ENCODE data around the gene LARP4. TPM values are rescaled to one million over a fixed set of nuclear protein-coding genes. Genes with fewer than 3 reads are reported as not detected.
"Not testable (repeated sequence)": the region's sequence is repeated elsewhere in the genome, so short reads cannot be mapped to it uniquely, and the experiment has no call there.

The LARP4 gene
- total RNA-seq, 3 donors from 2014 or later, result 42.1 to 71.7 (median 53.1) TPM

DNA sequence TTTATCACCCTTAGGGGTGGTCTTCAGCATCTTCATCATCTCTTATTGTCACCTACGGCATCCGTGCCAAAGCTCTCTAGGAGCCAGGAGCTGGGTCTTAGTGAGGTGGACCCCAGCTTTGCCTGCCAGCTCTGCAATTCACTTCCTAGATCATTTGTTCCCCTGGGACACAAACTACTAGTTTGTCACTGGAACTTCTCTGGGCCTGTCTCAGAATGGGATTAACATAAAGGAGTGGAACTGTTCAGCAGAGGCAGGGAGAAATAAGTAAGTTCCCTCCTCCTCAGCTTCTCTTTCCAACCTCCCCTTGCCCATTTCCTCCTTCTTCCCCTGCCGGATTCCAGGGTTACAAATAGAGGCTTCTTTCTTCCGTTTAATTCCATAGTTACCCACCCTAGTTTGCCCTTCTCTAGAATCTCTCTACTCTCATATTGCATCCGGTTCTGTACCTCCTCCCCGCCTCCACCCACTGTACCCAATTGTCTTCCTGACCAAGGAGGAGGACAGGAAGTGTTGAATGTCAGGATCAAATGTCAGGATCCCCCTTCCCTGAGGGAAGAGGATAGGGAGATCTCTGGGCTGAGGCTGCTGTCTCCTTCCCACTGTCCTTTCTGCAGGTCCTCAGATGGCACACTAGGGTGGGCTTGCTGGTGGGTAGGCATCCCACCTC is 25.0 kb downstream of the LARP4 start:
- peaks cover 2% of the 10 kb centered on the region for H3K36me3 ChIP-seq (ENCODE audit: low read depth)
- H3K4me1 ChIP-seq (ENCODE audit: low read depth), result no peaks in the 10 kb centered on the region
- H3K4me3 ChIP-seq, result no peak overlapping the region
- no peak for ATAC-seq
- DNase-seq, result no peak
- intact Hi-C loops (cut with DNase I, micrococcal nuclease), result no loop called here
- TF ChIP-seq, protein P1, sequence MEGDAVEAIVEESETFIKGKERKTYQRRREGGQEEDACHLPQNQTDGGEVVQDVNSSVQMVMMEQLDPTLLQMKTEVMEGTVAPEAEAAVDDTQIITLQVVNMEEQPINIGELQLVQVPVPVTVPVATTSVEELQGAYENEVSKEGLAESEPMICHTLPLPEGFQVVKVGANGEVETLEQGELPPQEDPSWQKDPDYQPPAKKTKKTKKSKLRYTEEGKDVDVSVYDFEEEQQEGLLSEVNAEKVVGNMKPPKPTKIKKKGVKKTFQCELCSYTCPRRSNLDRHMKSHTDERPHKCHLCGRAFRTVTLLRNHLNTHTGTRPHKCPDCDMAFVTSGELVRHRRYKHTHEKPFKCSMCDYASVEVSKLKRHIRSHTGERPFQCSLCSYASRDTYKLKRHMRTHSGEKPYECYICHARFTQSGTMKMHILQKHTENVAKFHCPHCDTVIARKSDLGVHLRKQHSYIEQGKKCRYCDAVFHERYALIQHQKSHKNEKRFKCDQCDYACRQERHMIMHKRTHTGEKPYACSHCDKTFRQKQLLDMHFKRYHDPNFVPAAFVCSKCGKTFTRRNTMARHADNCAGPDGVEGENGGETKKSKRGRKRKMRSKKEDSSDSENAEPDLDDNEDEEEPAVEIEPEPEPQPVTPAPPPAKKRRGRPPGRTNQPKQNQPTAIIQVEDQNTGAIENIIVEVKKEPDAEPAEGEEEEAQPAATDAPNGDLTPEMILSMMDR (IDR thresholded peaks at IDR 0.05), result no peak
- H3K9me3 ChIP-seq, result no peaks in the 10 kb centered on the region

DNA sequence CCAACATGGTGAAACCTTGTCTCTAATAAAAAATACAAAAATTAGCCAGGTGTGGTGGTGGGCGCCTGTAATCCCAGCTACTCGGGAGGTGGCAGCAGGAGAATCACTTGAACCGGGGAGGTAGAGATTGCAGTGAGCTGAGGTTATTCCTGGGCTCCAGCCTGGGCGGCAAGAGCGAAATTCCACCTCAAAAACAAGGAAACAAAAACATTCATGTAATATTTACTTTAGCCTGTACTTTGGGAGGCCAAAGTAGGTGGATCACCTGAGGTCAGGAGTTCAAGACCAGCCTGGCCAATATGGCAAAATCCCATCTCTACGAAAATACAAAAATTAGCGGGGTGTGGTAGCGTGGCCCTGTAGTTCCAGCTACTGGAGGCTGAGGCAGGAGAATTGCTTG is 31.0 kb downstream of the LARP4 start:
- intact Hi-C loops (cut with DNase I, micrococcal nuclease); ATAC-seq; DNase-seq; H3K9me3 ChIP-seq; H3K4me1 ChIP-seq (ENCODE audit: low read depth); H3K4me3 ChIP-seq: not testable (repeated sequence)
- peaks cover 12% of the 10 kb centered on the region for H3K36me3 ChIP-seq (ENCODE audit: low read depth)

DNA sequence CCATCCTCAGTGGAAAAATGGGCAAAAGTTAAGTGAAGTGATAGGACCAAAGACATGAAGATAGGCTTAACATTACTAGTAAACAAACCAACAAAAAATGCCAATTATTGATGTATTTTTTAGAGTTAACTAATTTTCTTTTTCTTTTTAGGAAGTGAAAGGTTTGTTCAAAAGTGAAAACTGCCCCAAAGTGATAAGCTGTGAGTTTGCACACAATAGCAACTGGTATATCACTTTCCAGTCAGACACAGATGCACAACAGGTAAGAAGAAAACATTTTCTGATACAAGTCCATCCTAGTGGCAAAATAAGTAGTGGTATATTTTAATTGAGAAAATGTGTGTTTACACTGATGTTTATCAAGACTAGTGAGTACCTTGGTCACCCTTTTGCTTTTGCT is 39.6 kb downstream of the LARP4 start:
- no peaks in the 10 kb centered on the region for H3K4me1 ChIP-seq (ENCODE audit: low read depth)
- peaks cover 6% of the 10 kb centered on the region for H3K36me3 ChIP-seq (ENCODE audit: low read depth)
- ATAC-seq, result no peak
- no peaks in the 10 kb centered on the region for H3K9me3 ChIP-seq
- H3K4me3 ChIP-seq, result no peak overlapping the region
- intact Hi-C loops (cut with DNase I, micrococcal nuclease), result no loop called here
- TF ChIP-seq, protein P1 (IDR thresholded peaks at IDR 0.05), result no peak
- no peak for DNase-seq

DNA sequence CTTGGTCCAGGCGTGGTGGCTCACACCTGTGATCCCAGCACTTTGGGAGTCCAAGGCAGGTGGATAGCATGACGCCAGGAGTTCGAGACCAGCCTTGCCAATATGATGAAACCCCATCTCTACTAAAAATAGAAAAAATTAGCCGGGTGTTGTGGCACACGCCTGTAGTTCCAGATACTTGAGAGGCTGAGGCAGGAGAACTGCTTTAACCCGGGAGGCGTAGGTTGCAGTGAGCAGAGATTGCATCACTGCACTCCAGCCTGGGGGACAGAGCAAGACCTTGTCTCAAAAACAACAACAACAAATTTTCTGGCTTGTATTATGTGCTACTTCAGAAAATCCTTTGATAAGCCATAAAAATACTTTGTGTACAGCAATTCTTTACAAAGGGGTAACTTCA is 41.1 kb downstream of the LARP4 start:
- intact Hi-C loops (cut with DNase I, micrococcal nuclease), result no loop called here
- DNase-seq, result no peak
- H3K4me1 ChIP-seq (ENCODE audit: low read depth), result no peaks in the 10 kb centered on the region
- H3K4me3 ChIP-seq, result no peak overlapping the region
- TF ChIP-seq, protein P1 (IDR thresholded peaks at IDR 0.05), result no peak
- peaks cover 6% of the 10 kb centered on the region for H3K36me3 ChIP-seq (ENCODE audit: low read depth)
- no peaks in the 10 kb centered on the region for H3K9me3 ChIP-seq
- ATAC-seq, result no peak

DNA sequence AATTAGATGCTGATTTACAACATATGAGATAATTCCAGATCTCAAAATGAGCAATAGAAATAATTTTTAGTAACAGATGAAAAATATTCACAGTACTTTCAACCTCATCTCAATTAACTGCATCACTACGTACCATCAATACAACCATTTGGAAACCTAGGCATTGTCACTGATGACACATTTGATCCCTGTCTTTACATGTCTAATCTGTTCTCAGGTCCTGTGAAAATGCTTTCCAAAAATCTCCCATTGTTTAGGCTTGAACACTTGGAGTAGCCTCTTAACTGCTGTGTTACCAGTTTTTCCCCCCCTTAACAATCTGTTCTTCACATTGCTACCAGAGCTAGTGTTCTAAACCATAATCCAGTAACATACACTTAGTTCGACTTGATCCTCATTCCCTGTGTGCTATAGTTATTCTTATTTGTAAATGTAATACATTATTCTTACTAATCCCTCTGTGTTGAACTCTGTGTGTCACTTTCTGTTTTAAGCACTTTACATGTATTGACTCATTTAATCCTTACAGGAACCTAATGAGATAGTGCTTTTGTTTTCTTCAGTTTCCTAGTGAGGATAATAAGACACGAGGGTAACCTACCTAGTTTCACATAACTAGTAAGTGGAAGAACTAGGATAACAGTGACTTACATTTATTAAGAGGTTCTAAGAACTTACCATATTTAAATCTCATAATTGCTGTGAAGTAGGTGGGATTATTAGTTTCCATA is 41.7 kb downstream of the LARP4 start:
- ATAC-seq, result no peak

DNA sequence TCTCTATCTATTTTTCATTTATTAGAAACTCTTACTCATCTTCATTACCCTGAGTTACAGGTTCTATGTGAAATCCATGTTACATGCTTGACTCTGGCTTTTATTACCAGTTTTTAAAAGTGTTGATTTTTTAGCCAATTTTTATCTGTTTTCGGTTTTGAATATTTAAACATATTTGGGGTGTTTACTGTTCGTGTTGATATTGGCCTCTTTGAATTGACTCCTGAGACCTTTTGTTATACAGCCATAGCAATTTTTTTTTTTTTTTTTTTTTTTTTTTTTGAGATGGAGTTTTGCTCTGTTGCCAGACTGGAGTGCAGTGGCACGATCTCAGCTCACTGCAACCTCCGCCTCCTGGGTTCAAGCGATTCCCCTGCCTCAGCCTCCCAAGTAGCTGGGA is 49.0 kb downstream of the LARP4 start:
- H3K4me1 ChIP-seq (ENCODE audit: low read depth); intact Hi-C loops (cut with DNase I, micrococcal nuclease); H3K9me3 ChIP-seq; DNase-seq; H3K36me3 ChIP-seq (ENCODE audit: low read depth); ATAC-seq; H3K4me3 ChIP-seq: not testable (repeated sequence)

More for the DNA sequence above, 41.7 kb downstream of the LARP4 start:
- H3K4me1 ChIP-seq (ENCODE audit: low read depth), result no peaks in the 10 kb centered on the region
- H3K9me3 ChIP-seq, result no peaks in the 10 kb centered on the region
- intact Hi-C loops (cut with DNase I, micrococcal nuclease), result no loop called here
- peaks cover 6% of the 10 kb centered on the region for H3K36me3 ChIP-seq (ENCODE audit: low read depth)
- DNase-seq, result no peak
- no peak overlapping the region for H3K4me3 ChIP-seq
- TF ChIP-seq, protein P1 (IDR thresholded peaks at IDR 0.05), result no peak
